Transverse colon (tissue), 3 donors: ENCODE results near the gene RPS6KA5.

Source experiments
- EP300 ChIP-seq: sonication (generic); formaldehyde crosslinking; IDR thresholded peaks from one replicate; pipeline ENCODE4 v1.6.1; 2017; ENCODE audit warnings: antibody characterized with exemption, low read depth
- TF ChIP-seq, protein P1 (sequence below), 5 experiments: fragments of 200-600 bp in 3 of 5; fragments of 450-650 bp in 2 of 5; sonication (generic) in 3 of 5; IDR thresholded peaks; 1 replicate in 2 of 5; 2 replicates in 3 of 5; pipeline ENCODE4 v1.5.1; 2016 to 2017; ENCODE audit warnings: antibody characterized with exemption in 5 of 5, inconsistent platforms in 3 of 5, mild to moderate bottlenecking in 2 of 5, moderate library complexity in 1 of 5

DNA sequence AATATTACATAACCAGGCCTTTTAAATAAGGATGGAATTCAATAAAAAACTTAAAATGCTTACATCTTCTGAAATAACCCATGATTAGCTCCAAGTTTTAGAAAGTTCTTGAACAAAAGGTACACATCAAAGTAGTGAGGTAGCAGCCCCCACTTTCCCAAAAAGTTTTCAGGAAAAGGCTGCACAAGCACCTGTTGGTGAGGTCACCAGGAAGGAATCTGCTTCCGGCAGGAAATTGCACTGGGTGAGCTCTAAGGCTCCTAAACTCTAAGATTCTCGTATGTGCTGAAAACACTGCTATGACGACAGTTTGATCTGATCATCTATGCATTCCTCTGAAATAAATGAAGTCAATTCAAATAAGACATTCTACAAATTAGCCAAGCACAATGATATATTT, 210.0 kb downstream of the RPS6KA5 start:
- TF ChIP-seq, protein P1, sequence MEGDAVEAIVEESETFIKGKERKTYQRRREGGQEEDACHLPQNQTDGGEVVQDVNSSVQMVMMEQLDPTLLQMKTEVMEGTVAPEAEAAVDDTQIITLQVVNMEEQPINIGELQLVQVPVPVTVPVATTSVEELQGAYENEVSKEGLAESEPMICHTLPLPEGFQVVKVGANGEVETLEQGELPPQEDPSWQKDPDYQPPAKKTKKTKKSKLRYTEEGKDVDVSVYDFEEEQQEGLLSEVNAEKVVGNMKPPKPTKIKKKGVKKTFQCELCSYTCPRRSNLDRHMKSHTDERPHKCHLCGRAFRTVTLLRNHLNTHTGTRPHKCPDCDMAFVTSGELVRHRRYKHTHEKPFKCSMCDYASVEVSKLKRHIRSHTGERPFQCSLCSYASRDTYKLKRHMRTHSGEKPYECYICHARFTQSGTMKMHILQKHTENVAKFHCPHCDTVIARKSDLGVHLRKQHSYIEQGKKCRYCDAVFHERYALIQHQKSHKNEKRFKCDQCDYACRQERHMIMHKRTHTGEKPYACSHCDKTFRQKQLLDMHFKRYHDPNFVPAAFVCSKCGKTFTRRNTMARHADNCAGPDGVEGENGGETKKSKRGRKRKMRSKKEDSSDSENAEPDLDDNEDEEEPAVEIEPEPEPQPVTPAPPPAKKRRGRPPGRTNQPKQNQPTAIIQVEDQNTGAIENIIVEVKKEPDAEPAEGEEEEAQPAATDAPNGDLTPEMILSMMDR (IDR thresholded peaks at IDR 0.05): no peak
- TF ChIP-seq EP300: no peak
